H1 (cell line): ENCODE data around the gene GPR21.

ENCODE experiments used
- CBX5 ChIP-seq: fragments of 300-800, 300-1000 bp; sonication (generic); IDR thresholded peaks from 2 replicates; pipeline ENCODE4 v1.7.1; 2016; ENCODE audit warnings: antibody characterized with exemption, low read length, low read depth
- CTCF ChIP-seq, 3 experiments: IDR thresholded peaks; 1 replicate in 2 of 3; 2 replicates in 1 of 3; pipeline versions ENCODE4 v1.5.1 to v1.6.1; 2011; ENCODE audit warnings: low read length in 3 of 3, mild to moderate bottlenecking in 3 of 3, inconsistent platforms in 2 of 3, low read depth in 1 of 3, moderate library complexity in 1 of 3; ENCODE audit not compliant: insufficient read depth in 1 of 3; ENCODE audit errors: control extremely low read depth in 1 of 3
- EZH2 ChIP-seq: fragments of 200-600 bp; sonication (generic); IDR thresholded peaks from 2 replicates; pipeline ENCODE4 v1.7.1; 2012; ENCODE audit warnings: low read depth, mild to moderate bottlenecking, moderate library complexity, low read length, inconsistent platforms; ENCODE audit not compliant: severe bottlenecking
- POLR2A ChIP-seq, 2 experiments: IDR thresholded peaks; 1 replicate in 1 of 2; 2 replicates in 1 of 2; pipeline ENCODE4 v1.6.1; 2011; ENCODE audit warnings: low read depth in 2 of 2, low read length in 2 of 2, mild to moderate bottlenecking in 2 of 2; ENCODE audit errors: control extremely low read depth in 1 of 2

- TF ChIP-seq POLR2A (IDR thresholded peaks at IDR 0.05; ENCODE audit: control extremely low read depth in 1 of 2, low read depth in 2 of 2, low read length in 2 of 2) (no peak), CTCF (IDR thresholded peaks at IDR 0.05; ENCODE audit: control extremely low read depth in 1 of 3, insufficient read depth in 1 of 3, low read depth in 1 of 3, low read length in 3 of 3) (peak in 2 of 3 experiments; percentile 56 to 58; a peak in 2 of 4 replicates), EZH2 (no peak), CBX5 (no peak)
Observed at GRCh38 chr9:123081824-123082223, 48.4 kb downstream of the GPR21 start.
